ENCODE results near the gene CEP250. TPM values are rescaled to one million over a fixed set of nuclear protein-coding genes. Genes with fewer than 3 reads are reported as not detected.

The CEP250 gene
- total and polyA plus RNA-seq, 5 experiments from 2014 or later, result 4.5 to 65.4 (median 17.5) TPM

DNA sequence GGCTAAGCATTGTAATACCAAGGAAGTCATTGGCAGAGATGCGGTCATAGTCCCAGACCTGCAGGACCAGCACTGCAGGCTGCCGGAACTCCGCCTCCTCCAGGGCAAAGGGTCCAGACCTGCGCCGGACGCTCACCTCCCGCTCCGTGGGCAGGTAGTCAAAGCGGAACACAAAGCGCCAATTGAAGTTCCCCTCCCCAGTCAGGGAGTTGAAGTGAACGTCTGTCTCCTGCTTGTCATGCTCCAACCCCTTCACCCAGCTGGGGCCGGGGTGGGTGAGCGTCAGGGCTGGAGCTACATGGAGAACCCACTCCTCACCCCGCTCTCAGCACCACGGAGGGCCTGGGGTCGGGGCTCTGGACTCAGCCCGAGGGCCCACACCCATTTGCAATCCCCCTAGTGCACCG, 104.7 kb downstream of the CEP250 start:
- DNase-seq, result peak in 1 of 10 donors; percentile 61
- H3K27ac Mint-ChIP-seq, result peak overlapping the region in 1 of 10 donors; percentile 48
- H3K27me3 Mint-ChIP-seq, result no peaks in the 10 kb centered on the region
- no peak for ATAC-seq
- H3K9me3 Mint-ChIP-seq, result no peaks in the 10 kb centered on the region
- H3K36me3 Mint-ChIP-seq, result peaks cover 0 to 23% (median 6%) of the 10 kb centered on the region in 3 donors
- POLR2A ChIA-PET, result no interaction called here
- no peak overlapping the region for H3K4me3 Mint-ChIP-seq
- peaks cover 0 to 6% (median 3%) of the 10 kb centered on the region in 4 donors for H3K4me1 Mint-ChIP-seq

DNA sequence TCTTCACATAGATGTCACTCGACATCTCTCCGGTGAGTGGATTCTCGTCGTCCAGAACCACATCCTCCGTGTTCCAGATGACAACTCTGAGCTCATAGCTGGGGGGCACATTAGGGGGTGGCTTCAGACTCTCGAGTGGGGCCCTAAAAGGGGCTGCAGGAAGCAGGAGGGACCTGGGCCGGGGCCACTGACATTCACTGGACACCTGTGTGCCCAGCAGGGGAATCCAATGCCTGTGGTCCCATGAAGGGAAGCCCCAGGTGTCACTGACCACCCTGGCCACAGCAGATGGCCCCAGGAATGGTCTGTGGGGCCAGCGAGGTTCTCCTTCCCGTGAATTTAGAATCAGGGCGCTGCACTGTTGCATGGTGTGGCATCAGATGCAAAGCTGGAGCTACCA, 105.1 kb downstream of the CEP250 start:
- DNase-seq (peak in 1 of 10 donors; percentile 42), ATAC-seq (no peak)
- Mint-ChIP-seq H3K36me3 (peaks cover 0 to 19% (median 6%) of the 10 kb centered on the region in 3 donors), H3K9me3 (no peaks in the 10 kb centered on the region), H3K4me1 (peaks cover 0 to 6% (median 3%) of the 10 kb centered on the region in 4 donors), H3K27me3 (no peaks in the 10 kb centered on the region), H3K4me3 (no peak overlapping the region), H3K27ac (no peak overlapping the region)
- POLR2A ChIA-PET, result no interaction called here

DNA sequence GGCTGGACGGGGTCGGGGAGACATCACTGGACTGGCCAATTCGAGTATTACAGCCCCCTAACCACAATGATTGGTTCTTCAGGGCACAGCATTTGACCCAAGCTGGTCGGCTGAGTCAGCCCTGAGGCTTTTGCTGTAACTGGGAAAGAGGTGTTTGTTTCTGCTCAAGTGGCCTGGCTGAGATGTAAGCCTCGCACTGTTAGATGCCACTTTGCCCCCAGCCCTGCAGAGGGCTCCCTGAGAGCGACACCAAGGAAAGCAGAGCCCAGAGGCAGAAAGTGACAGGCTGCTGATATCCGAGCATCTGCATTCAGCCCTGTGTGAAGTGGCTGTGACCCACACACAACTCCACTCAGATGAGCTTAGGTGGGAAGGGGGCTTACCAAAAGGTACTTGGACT, 105.9 kb downstream of the CEP250 start:
- Mint-ChIP-seq H3K4me3 (no peak overlapping the region), H3K4me1 (peaks cover 0 to 6% (median 3%) of the 10 kb centered on the region in 4 donors), H3K9me3 (no peaks in the 10 kb centered on the region), H3K27ac (no peak overlapping the region), H3K36me3 (peaks cover 0 to 14% (median 3%) of the 10 kb centered on the region in 3 donors), H3K27me3 (no peaks in the 10 kb centered on the region)
- DNase-seq (peak in 4 of 10 donors; percentile 12 to 34 (median 22)), ATAC-seq (peak; percentile 71 to 74)
- POLR2A ChIA-PET, result interaction anchor here (0.6 kb wide), 1 partner anchor 44 kb away, joined by 3 read pairs; no protein-coding TSS in a partner anchor

DNA sequence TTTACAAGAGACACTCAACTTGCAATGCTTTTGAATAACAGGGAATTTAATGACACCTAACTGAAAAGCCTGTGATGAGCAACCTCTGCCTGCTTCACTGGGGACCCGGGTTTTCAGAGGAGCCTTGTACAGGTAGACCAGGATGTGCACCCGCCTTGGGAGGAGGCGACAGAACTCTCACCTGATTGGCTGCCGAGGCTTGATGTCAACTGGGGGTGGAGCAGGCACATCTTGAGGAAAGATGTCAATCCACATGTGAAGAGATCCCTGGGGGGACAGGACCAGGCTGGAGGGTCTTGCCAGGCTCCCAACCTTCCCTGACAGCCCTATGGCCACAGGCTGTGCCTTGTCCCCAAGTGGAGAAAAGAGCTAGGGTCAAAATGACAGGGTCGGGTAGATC, 106.3 kb downstream of the CEP250 start:
- ATAC-seq (no peak), DNase-seq (no peak)
- Mint-ChIP-seq H3K9me3 (no peaks in the 10 kb centered on the region), H3K27ac (peak overlapping the region in 1 of 10 donors; percentile 42), H3K4me1 (peaks cover 0 to 6% (median 3%) of the 10 kb centered on the region in 4 donors), H3K4me3 (no peak overlapping the region), H3K36me3 (peaks cover 0 to 10% (median 3%) of the 10 kb centered on the region in 3 donors), H3K27me3 (no peaks in the 10 kb centered on the region)
- POLR2A ChIA-PET, result interaction anchor here (0.5 to 1.3 kb wide), 3 partner anchors 43 to 73 kb away, joined by 3 read pairs; no protein-coding TSS in a partner anchor

DNA sequence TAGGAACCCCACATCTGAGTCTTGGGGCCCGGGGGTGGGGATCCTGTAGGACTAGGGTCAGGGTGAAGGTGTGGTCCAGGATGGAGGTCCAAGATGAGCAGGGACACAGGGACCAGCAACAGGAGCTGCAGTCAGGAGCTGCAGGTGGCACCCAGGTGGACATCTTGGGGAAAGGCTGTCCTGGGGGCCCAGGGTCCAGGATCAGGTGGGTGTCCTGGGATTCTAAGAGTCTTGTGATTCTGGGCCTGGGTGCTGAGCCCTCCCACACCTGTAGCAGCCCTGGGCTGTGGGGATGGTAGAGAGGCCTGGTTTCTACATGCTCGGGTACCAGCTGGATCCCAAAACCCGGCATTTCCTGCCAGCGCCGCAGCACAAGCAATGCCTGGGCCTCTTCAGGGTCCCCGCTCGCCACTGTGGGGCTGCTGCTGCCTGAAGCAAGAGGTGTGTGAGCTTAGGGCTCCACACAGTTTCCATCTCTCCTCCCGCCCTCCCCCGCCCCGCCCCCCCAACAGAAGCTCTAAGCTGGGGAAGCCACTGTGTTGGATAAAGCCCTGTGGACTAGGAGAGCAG, 107.2 kb downstream of the CEP250 start:
- Mint-ChIP-seq H3K4me3 (no peak overlapping the region), H3K27me3 (no peaks in the 10 kb centered on the region), H3K9me3 (no peaks in the 10 kb centered on the region), H3K36me3 (peaks cover 0 to 4% (median 0%) of the 10 kb centered on the region in 3 donors), H3K4me1 (peaks cover 0 to 6% (median 3%) of the 10 kb centered on the region in 4 donors), H3K27ac (no peak overlapping the region)
- peak in 1 of 10 donors; percentile 54 for DNase-seq
- POLR2A ChIA-PET, result interaction anchor here (0.5 to 1.3 kb wide), 2 partner anchors 57 to 257 kb away, joined by 3 read pairs; no protein-coding TSS in a partner anchor
- ATAC-seq, result no peak

DNA sequence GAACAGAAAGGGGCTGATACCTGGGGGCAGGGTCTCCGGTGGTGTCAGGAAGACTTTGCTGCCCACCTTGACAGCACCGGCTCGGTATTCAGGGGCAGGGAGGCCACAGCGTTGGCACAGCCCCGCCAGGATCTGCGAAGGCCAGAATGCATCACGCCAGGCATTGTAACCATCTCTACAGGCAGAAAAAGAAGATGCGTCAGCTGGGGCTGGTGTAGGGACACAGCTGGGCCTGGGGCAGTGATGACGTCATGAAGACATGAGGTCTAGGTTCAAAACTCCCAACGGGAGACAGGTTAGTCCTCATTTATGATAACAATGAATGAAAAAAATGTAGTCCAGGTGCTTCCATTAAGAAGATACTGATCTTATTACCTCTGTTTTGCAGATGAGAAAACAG, 108.4 kb downstream of the CEP250 start:
- Mint-ChIP-seq H3K4me3 (no peak overlapping the region), H3K4me1 (peaks cover 0 to 6% (median 3%) of the 10 kb centered on the region in 4 donors), H3K36me3 (no peaks in the 10 kb centered on the region), H3K9me3 (no peaks in the 10 kb centered on the region), H3K27ac (no peak overlapping the region), H3K27me3 (peaks cover 0 to 1% (median 0%) of the 10 kb centered on the region in 5 donors)
- DNase-seq (no peak), ATAC-seq (no peak)
- POLR2A ChIA-PET, result no interaction called here

DNA sequence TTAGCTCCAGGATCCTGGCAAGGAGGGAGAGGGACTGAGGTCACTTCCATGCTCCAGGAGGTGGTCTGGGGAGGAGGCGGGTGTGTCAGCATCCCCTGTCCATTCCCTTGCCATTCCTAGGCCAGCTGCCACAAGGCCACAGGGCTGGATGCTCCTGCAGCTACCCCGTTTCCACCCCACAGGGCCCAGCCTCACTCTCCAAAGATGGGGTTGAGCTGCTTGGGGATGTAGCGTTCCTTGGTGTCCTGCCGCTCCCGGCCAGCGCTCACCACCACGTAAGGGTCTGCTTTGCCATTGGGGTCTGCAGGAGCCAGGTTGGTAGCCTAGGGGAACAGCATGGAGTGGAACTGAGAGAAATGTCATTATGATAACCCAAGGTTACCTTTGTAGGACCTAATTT, 109.5 kb downstream of the CEP250 start:
- ATAC-seq, result no peak
- POLR2A ChIA-PET, result no interaction called here
- DNase-seq, result no peak
- Mint-ChIP-seq H3K27ac (no peak overlapping the region), H3K4me3 (no peak overlapping the region), H3K9me3 (no peaks in the 10 kb centered on the region), H3K4me1 (peaks cover 0 to 6% (median 3%) of the 10 kb centered on the region in 4 donors), H3K27me3 (peaks cover 0 to 1% (median 0%) of the 10 kb centered on the region in 5 donors), H3K36me3 (no peaks in the 10 kb centered on the region)

DNA sequence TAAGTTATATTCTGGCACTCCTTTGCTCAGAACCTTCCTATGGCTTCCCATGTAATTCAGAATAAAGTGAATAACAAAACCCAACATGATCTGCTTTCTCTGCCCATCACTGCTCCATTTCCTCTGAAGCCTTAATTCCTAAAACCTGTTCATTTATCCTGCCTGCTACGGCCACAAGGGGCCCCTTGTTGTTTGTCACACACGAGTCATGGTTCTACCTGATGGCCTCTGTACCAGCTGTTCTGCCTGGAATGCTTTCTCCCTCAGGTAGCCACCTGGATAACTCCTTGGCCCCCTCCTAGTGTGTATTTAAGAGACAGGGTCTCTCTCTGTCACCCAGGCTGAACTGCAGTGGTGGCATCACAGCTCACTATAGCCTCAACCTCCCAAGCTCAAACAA, 113.2 kb downstream of the CEP250 start:
- Mint-ChIP-seq H3K27ac (no peak overlapping the region), H3K4me3 (no peak overlapping the region), H3K27me3 (peaks cover 0 to 1% (median 0%) of the 10 kb centered on the region in 5 donors), H3K36me3 (peaks cover 0 to 5% (median 4%) of the 10 kb centered on the region in 3 donors), H3K4me1 (peaks cover 0 to 2% (median 0%) of the 10 kb centered on the region in 4 donors), H3K9me3 (peaks cover 0 to 18% (median 5%) of the 10 kb centered on the region in 9 donors)
- POLR2A ChIA-PET, result no interaction called here
- DNase-seq (no peak), ATAC-seq (no peak)

Small RNA genes within 50 kb of the gene (microRNA-seq; reads per million reads assigned to microRNA genes)
- not detected for gene MIR1289-1 (ENCODE audit: borderline microRNAs expressed)

Other genes with a start within 250 kb of the CEP250 start
- not detected for gene MMP24, start 228.9 kb upstream of the CEP250 start, total RNA-seq
- gene MMP24, start 228.9 kb upstream of the CEP250 start, polyA plus RNA-seq, result under 1 TPM; 0.07 to 0.13 (median 0.08) TPM
- gene MMP24OS, start 177.5 kb upstream of the CEP250 start, total RNA-seq, result 10 to 100 TPM; 83.4 to 85.9 TPM
- gene MMP24OS, start 177.5 kb upstream of the CEP250 start, polyA plus RNA-seq, result 10 to 100 TPM in 1 of 3 donors, 1 to 10 TPM in 2; 7.6 to 12.3 (median 9.0) TPM
- gene EIF6, start 170.8 kb upstream of the CEP250 start, total RNA-seq, result 10 to 100 TPM; 54.7 to 60.9 TPM
- 100 to 1,000 TPM; 155 to 174 (median 157) TPM for gene EIF6, start 170.8 kb upstream of the CEP250 start, polyA plus RNA-seq
- not detected for gene FAM83C, start 163.2 kb upstream of the CEP250 start, total RNA-seq
- gene FAM83C, start 163.2 kb upstream of the CEP250 start, polyA plus RNA-seq, result not detected
- 10 to 100 TPM; 54.3 to 57.0 TPM for gene UQCC1, start 43.6 kb upstream of the CEP250 start, total RNA-seq
- 10 to 100 TPM in 2 of 3 donors, 1 to 10 TPM in 1; 9.6 to 17.5 (median 13.1) TPM for gene UQCC1, start 43.6 kb upstream of the CEP250 start, polyA plus RNA-seq
- not detected for gene GDF5, start 17.4 kb upstream of the CEP250 start, total RNA-seq
- gene GDF5, start 17.4 kb upstream of the CEP250 start, polyA plus RNA-seq, result not detected
- gene C20orf173, start 74.1 kb downstream of the CEP250 start, total RNA-seq, result not detected
- gene C20orf173, start 74.1 kb downstream of the CEP250 start, polyA plus RNA-seq, result not detected
- gene ERGIC3, start 86.5 kb downstream of the CEP250 start, total RNA-seq, result 100 to 1,000 TPM; 146 to 149 TPM
- 100 to 1,000 TPM; 129 to 150 (median 149) TPM for gene ERGIC3, start 86.5 kb downstream of the CEP250 start, polyA plus RNA-seq
- under 1 TPM; 0.47 to 0.74 TPM for gene SPAG4, start 160.2 kb downstream of the CEP250 start, total RNA-seq
- 1 to 10 TPM in 1 of 3 donors, under 1 TPM in 2; 0.19 to 1.2 (median 0.30) TPM for gene SPAG4, start 160.2 kb downstream of the CEP250 start, polyA plus RNA-seq
- gene CPNE1, start 209.3 kb downstream of the CEP250 start, total RNA-seq, result 100 to 1,000 TPM; 413 to 454 TPM
- 100 to 1,000 TPM; 329 to 392 (median 384) TPM for gene CPNE1, start 209.3 kb downstream of the CEP250 start, polyA plus RNA-seq
- gene RBM12, start 209.3 kb downstream of the CEP250 start, total RNA-seq, result 100 to 1,000 TPM; 112 to 132 TPM
- gene RBM12, start 209.3 kb downstream of the CEP250 start, polyA plus RNA-seq, result 10 to 100 TPM; 35.2 to 43.7 (median 39.9) TPM
- 10 to 100 TPM; 24.8 to 25.5 TPM for gene NFS1, start 243.8 kb downstream of the CEP250 start, total RNA-seq
- gene NFS1, start 243.8 kb downstream of the CEP250 start, polyA plus RNA-seq, result 10 to 100 TPM in 2 of 3 donors, 1 to 10 TPM in 1; 8.6 to 16.6 (median 14.1) TPM
- gene ROMO1, start 243.8 kb downstream of the CEP250 start, total RNA-seq, result 10 to 100 TPM; 39.7 to 40.3 TPM
- gene ROMO1, start 243.8 kb downstream of the CEP250 start, polyA plus RNA-seq, result 100 to 1,000 TPM; 305 to 421 (median 381) TPM

Measured in naive thymus-derived CD8-positive, alpha-beta T cell (primary cell).